DMS53 treated with DMSO at 0.1 percent for 48 hours (cell line): ENCODE results near the gene USP20.

Experiments
- DNase-seq: peaks from one replicate; lab custom pipeline; 2025; ENCODE audit not compliant: unreplicated experiment; lab: John Stamatoyannopoulos, UW

USP20 gene

GRCh38 chr9:129853614-129854013, 18.4 kb downstream of the USP20 start:
- no peak for DNase-seq

- no peak for DNase-seq
Observed at GRCh38 chr9:129854588-129855110, 19.4 kb downstream of the USP20 start.

- DNase-seq = no peak
Observed at GRCh38 chr9:129857207-129857606, 21.9 kb downstream of the USP20 start.

- no peak for DNase-seq
Observed at GRCh38 chr9:129858167-129858962, 23.1 kb downstream of the USP20 start.

- no peak for DNase-seq
Observed at GRCh38 chr9:129860653-129861446, 25.6 kb downstream of the USP20 start.

GRCh38 chr9:129861447-129861827, 26.2 kb downstream of the USP20 start:
- no peak for DNase-seq

GRCh38 chr9:129863059-129863690, 27.9 kb downstream of the USP20 start:
- no peak for DNase-seq

- no peak for DNase-seq
Observed at GRCh38 chr9:129864991-129865647, 29.9 kb downstream of the USP20 start.

- no peak for DNase-seq
Observed at GRCh38 chr9:129865668-129866320, 30.5 kb downstream of the USP20 start.

- no peak for DNase-seq
Observed at GRCh38 chr9:129866394-129867135, 31.3 kb downstream of the USP20 start.

GRCh38 chr9:129867136-129868022, 32.1 kb downstream of the USP20 start:
- no peak for DNase-seq

- DNase-seq = no peak
Observed at GRCh38 chr9:129868023-129868871, 33.0 kb downstream of the USP20 start.

GRCh38 chr9:129868872-129869486, 33.7 kb downstream of the USP20 start:
- no peak for DNase-seq

GRCh38 chr9:129869585-129870501, 34.6 kb downstream of the USP20 start:
- DNase-seq = no peak

GRCh38 chr9:129871046-129871445, 35.8 kb downstream of the USP20 start:
- no peak for DNase-seq

- no peak for DNase-seq
Observed at GRCh38 chr9:129873563-129874190, 38.4 kb downstream of the USP20 start.
